Liver (tissue), 9 donors: Measurements from ENCODE around the gene PROC. TPM values are rescaled to one million over a fixed set of nuclear protein-coding genes. Genes with fewer than 3 reads are reported as not detected.

Source experiments
- DNase-seq: peaks from one replicate; pipeline ENCODE4 v3.0.0-alpha.2; 2017; ENCODE audit warnings: low spot score
- H3K27ac ChIP-seq, 2 donors: one replicate each; pipeline ENCODE4 v1.7.0; 2013; ENCODE audit warnings: inconsistent platforms in 2 of 2, low read length in 2 of 2, control low read depth in 1 of 2, low read depth in 1 of 2, mild to moderate bottlenecking in 1 of 2
- H3K27me3 ChIP-seq, 4 donors: one replicate each; pipeline versions ENCODE4 v1.6.1 to v1.7.0; 2013; ENCODE audit warnings: low read length in 3 of 4, inconsistent platforms in 1 of 4, mild to moderate bottlenecking in 1 of 4, moderate library complexity in 1 of 4; ENCODE audit not compliant: control insufficient read depth in 4 of 4, insufficient read depth in 4 of 4
- H3K36me3 ChIP-seq, 4 donors: one replicate each; pipeline versions ENCODE4 v1.6.1 to v1.7.0; 2013; ENCODE audit warnings: low read length in 3 of 4, mild to moderate bottlenecking in 3 of 4, low read depth in 1 of 4, moderate library complexity in 1 of 4; ENCODE audit not compliant: control insufficient read depth in 4 of 4, insufficient read depth in 3 of 4
- H3K4me1 ChIP-seq, 4 donors: one replicate each; pipeline versions ENCODE4 v1.6.1 to v1.7.0; 2013; ENCODE audit warnings: low read length in 3 of 4, mild to moderate bottlenecking in 3 of 4, moderate library complexity in 1 of 4; ENCODE audit not compliant: control insufficient read depth in 4 of 4, insufficient read depth in 4 of 4
- H3K4me3 ChIP-seq, 3 donors: one replicate each; pipeline versions ENCODE4 v1.6.1 to v1.7.0; 2013; ENCODE audit warnings: low read length in 3 of 3, control low read depth in 1 of 3, low read depth in 1 of 3, mild to moderate bottlenecking in 1 of 3
- H3K9ac ChIP-seq, 2 donors: one replicate each; pipeline ENCODE4 v1.7.0; 2013; ENCODE audit warnings: low read length in 2 of 2, mild to moderate bottlenecking in 2 of 2, moderate library complexity in 2 of 2, control low read depth in 1 of 2, low read depth in 1 of 2
- H3K9me3 ChIP-seq, 4 donors: one replicate each; pipeline versions ENCODE4 v1.6.1 to v1.7.0; 2013; ENCODE audit warnings: low read length in 3 of 4; ENCODE audit not compliant: control insufficient read depth in 4 of 4
- EGR1 ChIP-seq, 2 donors: IDR thresholded peaks; 2 replicates each; pipeline ENCODE4 v1.6.1; 2016 to 2018; ENCODE audit warnings: antibody characterized with exemption in 2 of 2, low read depth in 2 of 2
- FOXA1 ChIP-seq: IDR thresholded peaks from 2 replicates; pipeline ENCODE4 v1.6.1; 2016; ENCODE audit warnings: antibody characterized with exemption
- FOXA2 ChIP-seq: IDR thresholded peaks from 2 replicates; pipeline ENCODE4 v1.6.1; 2016; ENCODE audit warnings: antibody characterized with exemption
- GABPA ChIP-seq, 2 donors: IDR thresholded peaks in 1 of 2; conservative IDR thresholded peaks in 1 of 2; 2 replicates each; pipeline ENCODE4 v1.6.1; 2016; ENCODE audit warnings: antibody characterized with exemption in 2 of 2, mild to moderate bottlenecking in 1 of 2, moderate library complexity in 1 of 2
- HNF4A ChIP-seq, 2 donors: conservative IDR thresholded peaks; 2 replicates each; pipeline ENCODE4 v1.6.1; 2016; ENCODE audit warnings: antibody characterized with exemption in 2 of 2, mild to moderate bottlenecking in 2 of 2
- HNF4G ChIP-seq: IDR thresholded peaks from 2 replicates; pipeline ENCODE4 v1.6.1; 2016; ENCODE audit warnings: antibody characterized with exemption
- JUND ChIP-seq, 2 donors: IDR thresholded peaks; 2 replicates each; pipeline ENCODE4 v1.6.1; 2016; ENCODE audit warnings: antibody characterized with exemption in 2 of 2
- NR2F2 ChIP-seq: IDR thresholded peaks from 2 replicates; pipeline ENCODE4 v1.6.1; 2016; ENCODE audit warnings: antibody characterized with exemption
- RAD21 ChIP-seq, 2 donors: IDR thresholded peaks; 2 replicates each; pipeline ENCODE4 v1.6.1; 2016; ENCODE audit warnings: antibody characterized with exemption in 2 of 2, mild to moderate bottlenecking in 2 of 2
- RXRA ChIP-seq, 2 donors: IDR thresholded peaks; 2 replicates each; pipeline ENCODE4 v1.6.1; 2017 to 2018; ENCODE audit warnings: antibody characterized with exemption in 2 of 2, mild to moderate bottlenecking in 1 of 2
- SP1 ChIP-seq: IDR thresholded peaks from 2 replicates; pipeline ENCODE4 v1.6.1; 2018; ENCODE audit warnings: antibody characterized with exemption, mild to moderate bottlenecking
- TAF1 ChIP-seq: conservative IDR thresholded peaks from 2 replicates; pipeline ENCODE4 v1.6.1; 2016; ENCODE audit warnings: antibody characterized with exemption, mild to moderate bottlenecking
- YY1 ChIP-seq: IDR thresholded peaks from 2 replicates; pipeline ENCODE4 v1.6.1; 2016; ENCODE audit warnings: antibody characterized with exemption, mild to moderate bottlenecking
- WGBS: extraction: QIAGEN DNeasy Blood & Tissue Kit; methylation state at CpG from one replicate; pipeline ENCODE4 v1.1.7; 2013; 5-methylcytosine and 5-hydroxymethylcytosine counted together
- polyA plus RNA-seq, 2 donors: library from polyadenylated mRNA; stranded (reverse) in 1 of 2; unstranded in 1 of 2; fragments of 200-250 nt in 1 of 2; fragments of >200 nt in 1 of 2; fragmentation: Nextera tagmentation in 1 of 2; extraction: Ambion mirVana in 1 of 2; gene quantifications; one replicate each; pipeline versions ENCODE4 v1.2.1 to v1.2.3, GENCODE V29; 2013 to 2015
- total RNA-seq, 2 donors: library from RNA; depleted of rRNA; stranded (reverse); fragments of >200 nt; gene quantifications; one replicate each; pipeline ENCODE4 v1.2.3, GENCODE V29; 2014
- TF ChIP-seq, protein P1 (sequence below): IDR thresholded peaks from 2 replicates; pipeline ENCODE4 v1.6.1; 2016; ENCODE audit warnings: antibody characterized with exemption
- TF ChIP-seq, protein P2 (sequence below): IDR thresholded peaks from 2 replicates; pipeline ENCODE4 v1.6.1; 2016; ENCODE audit warnings: antibody characterized with exemption
- TF ChIP-seq, protein P3 (sequence below): IDR thresholded peaks from 2 replicates; pipeline ENCODE4 v1.6.1; 2016; ENCODE audit warnings: antibody characterized with exemption
- TF ChIP-seq, protein P4 (sequence below): fragments of 150-350 bp; IDR thresholded peaks from 2 replicates; pipeline ENCODE4 v1.5.1; 2017; ENCODE audit warnings: improper control_type of control experiment, low read depth, low read length; ENCODE audit not compliant: missing input control
- TF ChIP-seq, protein P5 (sequence below): IDR thresholded peaks from 2 replicates; pipeline ENCODE4 v1.6.1; 2016; ENCODE audit warnings: antibody characterized with exemption, mild to moderate bottlenecking
- donor health status: healthy.
- donor health status: healthy.
- donor health status: healthy.
- donor health status: healthy.
- donor health status: healthy.

PROC gene
- total and polyA plus RNA-seq, 4 donors: 150 to 407 (median 341) TPM

DNA sequence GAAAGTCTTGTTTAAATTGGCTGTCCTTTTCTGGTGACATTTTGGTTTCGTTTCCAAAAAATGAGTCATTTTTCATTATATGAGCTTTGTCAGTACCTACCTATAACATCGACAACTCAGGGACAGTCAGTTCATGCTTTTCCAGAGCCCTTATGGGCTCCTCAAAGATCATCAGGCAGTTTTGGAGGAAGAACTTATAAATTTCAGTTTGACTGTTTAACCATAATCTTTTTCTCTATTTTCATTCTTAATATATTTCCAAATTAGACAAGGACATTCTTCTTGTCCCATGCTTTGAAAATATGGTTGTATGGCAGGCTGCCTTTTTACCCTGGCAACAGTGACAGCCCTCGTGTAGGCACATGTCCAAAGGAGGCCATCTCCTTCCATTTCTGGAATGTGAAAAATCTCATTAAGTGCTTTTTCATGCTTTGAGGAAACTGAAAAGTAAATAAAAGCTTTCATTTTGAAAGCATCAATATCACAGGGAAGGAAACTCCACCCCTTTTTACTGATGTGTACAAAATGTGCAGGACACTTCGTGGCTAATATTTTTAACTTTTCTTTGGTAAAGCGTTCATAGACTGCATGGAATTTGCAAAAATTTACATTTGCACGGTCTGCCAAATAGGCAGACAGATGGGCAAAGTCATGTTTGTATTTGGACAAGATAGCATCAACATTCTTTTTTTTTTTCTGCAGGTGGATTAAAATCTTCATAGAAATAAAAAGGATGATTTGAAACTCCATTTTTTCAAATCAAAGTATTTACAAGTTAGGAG lies 7.2 kb upstream of the PROC start:
- TF ChIP-seq, protein P1, sequence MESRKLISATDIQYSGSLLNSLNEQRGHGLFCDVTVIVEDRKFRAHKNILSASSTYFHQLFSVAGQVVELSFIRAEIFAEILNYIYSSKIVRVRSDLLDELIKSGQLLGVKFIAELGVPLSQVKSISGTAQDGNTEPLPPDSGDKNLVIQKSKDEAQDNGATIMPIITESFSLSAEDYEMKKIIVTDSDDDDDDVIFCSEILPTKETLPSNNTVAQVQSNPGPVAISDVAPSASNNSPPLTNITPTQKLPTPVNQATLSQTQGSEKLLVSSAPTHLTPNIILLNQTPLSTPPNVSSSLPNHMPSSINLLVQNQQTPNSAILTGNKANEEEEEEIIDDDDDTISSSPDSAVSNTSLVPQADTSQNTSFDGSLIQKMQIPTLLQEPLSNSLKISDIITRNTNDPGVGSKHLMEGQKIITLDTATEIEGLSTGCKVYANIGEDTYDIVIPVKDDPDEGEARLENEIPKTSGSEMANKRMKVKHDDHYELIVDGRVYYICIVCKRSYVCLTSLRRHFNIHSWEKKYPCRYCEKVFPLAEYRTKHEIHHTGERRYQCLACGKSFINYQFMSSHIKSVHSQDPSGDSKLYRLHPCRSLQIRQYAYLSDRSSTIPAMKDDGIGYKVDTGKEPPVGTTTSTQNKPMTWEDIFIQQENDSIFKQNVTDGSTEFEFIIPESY: no peak
- TF ChIP-seq TAF1 (no peak), YY1 (peak; percentile 59), RXRA (IDR thresholded peaks at IDR 0.05) (no peak), JUND (IDR thresholded peaks at IDR 0.05) (peak in 1 of 2 donors; percentile 19), FOXA2 (no peak), FOXA1 (no peak), GABPA (IDR thresholded peaks at IDR 0.05 in 1 of 2, conservative IDR thresholded peaks at IDR 0.05 in 1 of 2) (no peak), HNF4G (no peak), HNF4A (conservative IDR thresholded peaks at IDR 0.05) (peak in 1 of 2 donors; percentile 3), NR2F2 (no peak), EGR1 (IDR thresholded peaks at IDR 0.05; ENCODE audit: low read depth in 2 of 2) (no peak), SP1 (no peak), RAD21 (IDR thresholded peaks at IDR 0.05) (peak; percentile 10 to 12)
- TF ChIP-seq, protein P2, sequence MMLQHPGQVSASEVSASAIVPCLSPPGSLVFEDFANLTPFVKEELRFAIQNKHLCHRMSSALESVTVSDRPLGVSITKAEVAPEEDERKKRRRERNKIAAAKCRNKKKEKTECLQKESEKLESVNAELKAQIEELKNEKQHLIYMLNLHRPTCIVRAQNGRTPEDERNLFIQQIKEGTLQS: no peak
- TF ChIP-seq, protein P3, sequence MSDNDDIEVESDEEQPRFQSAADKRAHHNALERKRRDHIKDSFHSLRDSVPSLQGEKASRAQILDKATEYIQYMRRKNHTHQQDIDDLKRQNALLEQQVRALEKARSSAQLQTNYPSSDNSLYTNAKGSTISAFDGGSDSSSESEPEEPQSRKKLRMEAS: peak; percentile 6
- TF ChIP-seq, protein P4, sequence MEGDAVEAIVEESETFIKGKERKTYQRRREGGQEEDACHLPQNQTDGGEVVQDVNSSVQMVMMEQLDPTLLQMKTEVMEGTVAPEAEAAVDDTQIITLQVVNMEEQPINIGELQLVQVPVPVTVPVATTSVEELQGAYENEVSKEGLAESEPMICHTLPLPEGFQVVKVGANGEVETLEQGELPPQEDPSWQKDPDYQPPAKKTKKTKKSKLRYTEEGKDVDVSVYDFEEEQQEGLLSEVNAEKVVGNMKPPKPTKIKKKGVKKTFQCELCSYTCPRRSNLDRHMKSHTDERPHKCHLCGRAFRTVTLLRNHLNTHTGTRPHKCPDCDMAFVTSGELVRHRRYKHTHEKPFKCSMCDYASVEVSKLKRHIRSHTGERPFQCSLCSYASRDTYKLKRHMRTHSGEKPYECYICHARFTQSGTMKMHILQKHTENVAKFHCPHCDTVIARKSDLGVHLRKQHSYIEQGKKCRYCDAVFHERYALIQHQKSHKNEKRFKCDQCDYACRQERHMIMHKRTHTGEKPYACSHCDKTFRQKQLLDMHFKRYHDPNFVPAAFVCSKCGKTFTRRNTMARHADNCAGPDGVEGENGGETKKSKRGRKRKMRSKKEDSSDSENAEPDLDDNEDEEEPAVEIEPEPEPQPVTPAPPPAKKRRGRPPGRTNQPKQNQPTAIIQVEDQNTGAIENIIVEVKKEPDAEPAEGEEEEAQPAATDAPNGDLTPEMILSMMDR: no peak
- TF ChIP-seq, protein P5, sequence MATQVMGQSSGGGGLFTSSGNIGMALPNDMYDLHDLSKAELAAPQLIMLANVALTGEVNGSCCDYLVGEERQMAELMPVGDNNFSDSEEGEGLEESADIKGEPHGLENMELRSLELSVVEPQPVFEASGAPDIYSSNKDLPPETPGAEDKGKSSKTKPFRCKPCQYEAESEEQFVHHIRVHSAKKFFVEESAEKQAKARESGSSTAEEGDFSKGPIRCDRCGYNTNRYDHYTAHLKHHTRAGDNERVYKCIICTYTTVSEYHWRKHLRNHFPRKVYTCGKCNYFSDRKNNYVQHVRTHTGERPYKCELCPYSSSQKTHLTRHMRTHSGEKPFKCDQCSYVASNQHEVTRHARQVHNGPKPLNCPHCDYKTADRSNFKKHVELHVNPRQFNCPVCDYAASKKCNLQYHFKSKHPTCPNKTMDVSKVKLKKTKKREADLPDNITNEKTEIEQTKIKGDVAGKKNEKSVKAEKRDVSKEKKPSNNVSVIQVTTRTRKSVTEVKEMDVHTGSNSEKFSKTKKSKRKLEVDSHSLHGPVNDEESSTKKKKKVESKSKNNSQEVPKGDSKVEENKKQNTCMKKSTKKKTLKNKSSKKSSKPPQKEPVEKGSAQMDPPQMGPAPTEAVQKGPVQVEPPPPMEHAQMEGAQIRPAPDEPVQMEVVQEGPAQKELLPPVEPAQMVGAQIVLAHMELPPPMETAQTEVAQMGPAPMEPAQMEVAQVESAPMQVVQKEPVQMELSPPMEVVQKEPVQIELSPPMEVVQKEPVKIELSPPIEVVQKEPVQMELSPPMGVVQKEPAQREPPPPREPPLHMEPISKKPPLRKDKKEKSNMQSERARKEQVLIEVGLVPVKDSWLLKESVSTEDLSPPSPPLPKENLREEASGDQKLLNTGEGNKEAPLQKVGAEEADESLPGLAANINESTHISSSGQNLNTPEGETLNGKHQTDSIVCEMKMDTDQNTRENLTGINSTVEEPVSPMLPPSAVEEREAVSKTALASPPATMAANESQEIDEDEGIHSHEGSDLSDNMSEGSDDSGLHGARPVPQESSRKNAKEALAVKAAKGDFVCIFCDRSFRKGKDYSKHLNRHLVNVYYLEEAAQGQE: no peak

More for the DNA sequence above, 7.2 kb upstream of the PROC start:
- Histone ChIP-seq H3K9ac (peak overlapping the region in 1 of 2 donors; percentile 45), H3K27me3 (no peaks in the 10 kb centered on the region), H3K4me3 (peak overlapping the region in 2 of 3 donors; percentile 17), H3K27ac (peak overlapping the region; percentile 85), H3K9me3 (no peaks in the 10 kb centered on the region), H3K4me1 (peaks cover 16 to 58% (median 34%) of the 10 kb centered on the region in 4 donors), H3K36me3 (no peaks in the 10 kb centered on the region)
- no peak for DNase-seq
- 10% methylated on average over 6 of the region's 6 CpGs for WGBS
